NCI-H1930 (cell line): ENCODE data around the gene TSSK6.

ENCODE experiments used
- DNase-seq, 2 experiments: peaks; one replicate each; lab custom pipeline; 2025; lab: John Stamatoyannopoulos, UW

TSSK6 gene

GRCh38 chr19:19514881-19515641 lies at the start of gene TSSK6:
TSS of gene TSSK6 (minus strand) at chr19:19515548. CDS start at chr19:19515427, 121 bp downstream.
- DNase-seq: no peak

GRCh38 chr19:19563348-19563848 lies 48.0 kb upstream of the TSSK6 start:
- no peak for DNase-seq

GRCh38 chr19:19562665-19563347 lies 47.5 kb upstream of the TSSK6 start:
- DNase-seq: no peak

GRCh38 chr19:19561946-19562664 lies 46.8 kb upstream of the TSSK6 start:
- no peak for DNase-seq

- DNase-seq: no peak
Measured at GRCh38 chr19:19559931-19560330, 44.6 kb upstream of the TSSK6 start.

GRCh38 chr19:19558636-19559035 lies 43.3 kb upstream of the TSSK6 start:
- DNase-seq: no peak

- no peak for DNase-seq
Measured at GRCh38 chr19:19558055-19558454, 42.7 kb upstream of the TSSK6 start.

GRCh38 chr19:19554074-19555023 lies 39.0 kb upstream of the TSSK6 start:
- DNase-seq: peak in 1 of 2 experiments; percentile 20

GRCh38 chr19:19553670-19554069 lies 38.3 kb upstream of the TSSK6 start:
- no peak for DNase-seq

- DNase-seq: no peak
Measured at GRCh38 chr19:19552798-19553197, 37.5 kb upstream of the TSSK6 start.

GRCh38 chr19:19551853-19552192 lies 36.5 kb upstream of the TSSK6 start:
- DNase-seq: no peak

- DNase-seq: no peak
Measured at GRCh38 chr19:19550972-19551852, 35.9 kb upstream of the TSSK6 start.

- no peak for DNase-seq
Measured at GRCh38 chr19:19550485-19550929, 35.2 kb upstream of the TSSK6 start.

GRCh38 chr19:19549804-19550464 lies 34.6 kb upstream of the TSSK6 start:
- DNase-seq: no peak

GRCh38 chr19:19548915-19549759 lies 33.8 kb upstream of the TSSK6 start:
- DNase-seq: no peak

GRCh38 chr19:19547674-19548336 lies 32.5 kb upstream of the TSSK6 start:
- no peak for DNase-seq

- no peak for DNase-seq
Measured at GRCh38 chr19:19546751-19547162, 31.4 kb upstream of the TSSK6 start.

GRCh38 chr19:19545707-19546106 lies 30.4 kb upstream of the TSSK6 start:
- no peak for DNase-seq
